Spleen (tissue), 7 donors: ENCODE data around the gene DLG1.

Source experiments
- POLR2A ChIP-seq, 3 donors: fragments of 450-650 bp; IDR thresholded peaks; one replicate each; pipeline ENCODE4 v1.5.1; 2017; ENCODE audit warnings: antibody characterized with exemption in 3 of 3, mild to moderate bottlenecking in 1 of 3
- TF ChIP-seq, protein P1 (sequence below), 11 experiments: fragments of 200-600 bp in 7 of 11; fragments of 450-650 bp in 4 of 11; sonication (generic) in 4 of 11; IDR thresholded peaks in 8 of 11; conservative IDR thresholded peaks in 3 of 11; 1 replicate in 7 of 11; 2 replicates in 4 of 11; pipeline versions ENCODE4 v1.4.0 to v1.8.0; 2016 to 2021; ENCODE audit warnings: antibody characterized with exemption in 11 of 11, inconsistent platforms in 4 of 11, mild to moderate bottlenecking in 1 of 11
- donor health status: DM: no; HTN: no; CAD: no; lungs with moderate emphysema.
- donor health status: DM: no; HTN: no; CAD: no.
- donor health status: DM: no; HTN: no; CAD: no.

DNA sequence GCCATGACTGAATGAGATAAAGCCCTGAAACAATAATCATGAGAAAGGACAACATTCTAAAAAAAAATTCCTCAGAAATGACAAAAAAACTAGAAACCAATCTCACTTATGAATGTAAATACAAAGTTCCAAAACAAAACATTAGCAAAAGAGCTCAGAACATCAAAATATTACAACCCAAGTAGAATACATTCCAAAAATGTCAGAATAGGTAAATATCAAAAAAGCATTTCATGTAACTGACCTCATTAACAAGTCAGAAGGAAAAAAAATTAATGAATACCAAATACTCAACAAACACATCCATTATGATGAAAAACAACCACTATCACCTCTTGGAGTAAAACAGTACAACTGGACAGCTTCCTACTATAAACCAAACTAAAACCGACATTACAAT, 93.1 kb downstream of the DLG1 start:
- TF ChIP-seq, protein P1, sequence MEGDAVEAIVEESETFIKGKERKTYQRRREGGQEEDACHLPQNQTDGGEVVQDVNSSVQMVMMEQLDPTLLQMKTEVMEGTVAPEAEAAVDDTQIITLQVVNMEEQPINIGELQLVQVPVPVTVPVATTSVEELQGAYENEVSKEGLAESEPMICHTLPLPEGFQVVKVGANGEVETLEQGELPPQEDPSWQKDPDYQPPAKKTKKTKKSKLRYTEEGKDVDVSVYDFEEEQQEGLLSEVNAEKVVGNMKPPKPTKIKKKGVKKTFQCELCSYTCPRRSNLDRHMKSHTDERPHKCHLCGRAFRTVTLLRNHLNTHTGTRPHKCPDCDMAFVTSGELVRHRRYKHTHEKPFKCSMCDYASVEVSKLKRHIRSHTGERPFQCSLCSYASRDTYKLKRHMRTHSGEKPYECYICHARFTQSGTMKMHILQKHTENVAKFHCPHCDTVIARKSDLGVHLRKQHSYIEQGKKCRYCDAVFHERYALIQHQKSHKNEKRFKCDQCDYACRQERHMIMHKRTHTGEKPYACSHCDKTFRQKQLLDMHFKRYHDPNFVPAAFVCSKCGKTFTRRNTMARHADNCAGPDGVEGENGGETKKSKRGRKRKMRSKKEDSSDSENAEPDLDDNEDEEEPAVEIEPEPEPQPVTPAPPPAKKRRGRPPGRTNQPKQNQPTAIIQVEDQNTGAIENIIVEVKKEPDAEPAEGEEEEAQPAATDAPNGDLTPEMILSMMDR (IDR thresholded peaks at IDR 0.05 in 8 of 11, conservative IDR thresholded peaks at IDR 0.05 in 3 of 11), result no peak
- no peak for TF ChIP-seq POLR2A (IDR thresholded peaks at IDR 0.05)
